Gastroesophageal sphincter (tissue), 3 donors: ENCODE measurements around the gene NBDY.

Experiments used
- POLR2A ChIP-seq, 2 donors: fragments of 450-650 bp; IDR thresholded peaks; one replicate each; pipeline ENCODE4 v1.6.1; 2017; ENCODE audit warnings: antibody characterized with exemption in 2 of 2, mild to moderate bottlenecking in 2 of 2, moderate library complexity in 1 of 2
- POLR2AphosphoS5 ChIP-seq: sonication (generic); formaldehyde crosslinking; IDR thresholded peaks from one replicate; pipeline ENCODE4 v1.6.1; 2017; ENCODE audit warnings: antibody characterized with exemption
- TF ChIP-seq, protein P1 (sequence below), 4 experiments: fragments of 200-600 bp in 2 of 4; fragments of 450-650 bp in 2 of 4; sonication (generic) in 1 of 4; IDR thresholded peaks; one replicate each; pipeline ENCODE4 v1.5.1; 2017 to 2019; ENCODE audit warnings: antibody characterized with exemption in 4 of 4, mild to moderate bottlenecking in 2 of 4, moderate library complexity in 2 of 4

GRCh38 chrX:56798339-56798711 lies 69.3 kb downstream of the NBDY start:
- TF ChIP-seq, protein P1, sequence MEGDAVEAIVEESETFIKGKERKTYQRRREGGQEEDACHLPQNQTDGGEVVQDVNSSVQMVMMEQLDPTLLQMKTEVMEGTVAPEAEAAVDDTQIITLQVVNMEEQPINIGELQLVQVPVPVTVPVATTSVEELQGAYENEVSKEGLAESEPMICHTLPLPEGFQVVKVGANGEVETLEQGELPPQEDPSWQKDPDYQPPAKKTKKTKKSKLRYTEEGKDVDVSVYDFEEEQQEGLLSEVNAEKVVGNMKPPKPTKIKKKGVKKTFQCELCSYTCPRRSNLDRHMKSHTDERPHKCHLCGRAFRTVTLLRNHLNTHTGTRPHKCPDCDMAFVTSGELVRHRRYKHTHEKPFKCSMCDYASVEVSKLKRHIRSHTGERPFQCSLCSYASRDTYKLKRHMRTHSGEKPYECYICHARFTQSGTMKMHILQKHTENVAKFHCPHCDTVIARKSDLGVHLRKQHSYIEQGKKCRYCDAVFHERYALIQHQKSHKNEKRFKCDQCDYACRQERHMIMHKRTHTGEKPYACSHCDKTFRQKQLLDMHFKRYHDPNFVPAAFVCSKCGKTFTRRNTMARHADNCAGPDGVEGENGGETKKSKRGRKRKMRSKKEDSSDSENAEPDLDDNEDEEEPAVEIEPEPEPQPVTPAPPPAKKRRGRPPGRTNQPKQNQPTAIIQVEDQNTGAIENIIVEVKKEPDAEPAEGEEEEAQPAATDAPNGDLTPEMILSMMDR (IDR thresholded peaks at IDR 0.05) = no peak
- TF ChIP-seq POLR2A (IDR thresholded peaks at IDR 0.05) (no peak), POLR2AphosphoS5 (no peak)
